ENCODE results near the gene ABCA4. TPM values are rescaled to one million over a fixed set of nuclear protein-coding genes. Genes with fewer than 3 reads are reported as not detected.

The ABCA4 gene
- total RNA-seq, 1 experiment from 2014 or later: 0.22 TPM

DNA sequence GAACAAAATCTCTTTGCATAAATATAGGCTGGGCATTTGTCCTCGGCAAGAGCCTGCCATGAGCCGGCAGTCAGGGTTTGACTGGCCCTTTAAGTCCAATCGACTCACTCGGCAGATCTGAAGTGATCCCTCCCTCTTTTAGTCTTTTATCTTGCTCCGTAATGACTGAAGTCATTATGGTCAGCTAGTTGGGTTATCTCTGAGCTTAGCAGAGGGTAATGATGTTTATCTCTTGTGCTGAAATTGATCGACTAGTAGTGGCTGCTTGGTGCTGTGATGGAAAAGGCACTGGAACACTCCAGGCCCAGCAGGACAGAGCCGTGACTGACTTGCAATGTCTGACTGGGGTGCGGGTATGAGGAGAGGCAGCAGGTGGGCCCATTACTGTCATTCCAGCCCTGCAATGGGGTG is 468 bp upstream of the ABCA4 start:
- BruUV-seq (replicated peaks): no TSS peak
- Histone ChIP-seq H3K4me2 (ENCODE audit: low read length) (no peak overlapping the region), H3K9ac (ENCODE audit: low read length) (no peak overlapping the region), H3K9me2 (ENCODE audit: insufficient read depth) (no peaks in the 10 kb centered on the region), H3K4me3 (replicated peaks in 1 of 2; ENCODE audit: low read depth in 1 of 2, low read length in 2 of 2) (no peak overlapping the region), H3K9me3 (ENCODE audit: control insufficient read depth in 1 of 2, insufficient read depth in 1 of 2, low read depth in 1 of 2, low read length in 2 of 2) (no peaks in the 10 kb centered on the region), H2AFZ (ENCODE audit: low read depth, low read length, poor library complexity, severe bottlenecking) (no peak overlapping the region), H3K27ac (ENCODE audit: low read depth, low read length) (no peak overlapping the region), H3K27me3 (ENCODE audit: insufficient read depth, low read length) (no peaks in the 10 kb centered on the region), H3K4me1 (ENCODE audit: control insufficient read depth in 1 of 2, insufficient read depth in 2 of 2, low read length in 2 of 2) (peaks cover 0 to 7% of the 10 kb centered on the region in 2 experiments; a peak in 1 of 4 replicates), H4K20me1 (ENCODE audit: insufficient read depth) (no peaks in the 10 kb centered on the region), H3K36me3 (ENCODE audit: control insufficient read depth in 1 of 2, insufficient read depth in 2 of 2, low read length in 2 of 2) (no peaks in the 10 kb centered on the region), H3K79me2 (ENCODE audit: insufficient read depth, low read length) (no peaks in the 10 kb centered on the region)
- ChIA-PET POLR2A (no interaction called here), RAD21 (ENCODE audit: low non-redundant PET in 1 of 2, low total read pairs in 2 of 2, uncharacterized antibody in 2 of 2, unreplicated experiment in 2 of 2) (no interaction called here), CTCF (no interaction called here)
- intact Hi-C loops (cut with micrococcal nuclease): no loop called here
- no peak for DNase-seq (ENCODE audit: low read depth, low spot score)
- peak; percentile 75 for TF ChIP-seq TCF7L2 (IDR thresholded peaks at IDR 0.05; ENCODE audit: borderline replicate concordance, extremely low read depth, insufficient read depth, insufficient read length)
- TF ChIP-seq, protein P1, sequence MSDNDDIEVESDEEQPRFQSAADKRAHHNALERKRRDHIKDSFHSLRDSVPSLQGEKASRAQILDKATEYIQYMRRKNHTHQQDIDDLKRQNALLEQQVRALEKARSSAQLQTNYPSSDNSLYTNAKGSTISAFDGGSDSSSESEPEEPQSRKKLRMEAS (IDR thresholded peaks at IDR 0.05): no peak
- no peak for ATAC-seq

DNA sequence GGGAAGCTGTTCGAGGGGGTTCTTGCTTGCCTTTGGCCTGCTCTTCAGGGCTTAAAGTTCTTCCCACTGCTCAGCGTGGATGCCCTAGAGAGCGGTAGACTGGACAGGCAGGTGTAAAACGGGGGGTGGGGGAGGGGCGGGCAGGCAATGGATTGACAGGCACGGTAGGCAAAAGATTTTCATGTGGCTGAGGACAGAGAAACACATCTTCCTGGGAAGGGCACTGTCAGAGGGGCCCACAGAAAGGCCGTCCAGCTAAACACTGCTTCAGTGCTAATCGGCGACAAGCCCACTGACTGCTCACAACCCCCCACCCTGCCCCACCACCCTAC is 412 bp downstream of the ABCA4 start:
- intact Hi-C loops (cut with micrococcal nuclease): no loop called here
- ChIA-PET RAD21 (ENCODE audit: low non-redundant PET in 1 of 2, low total read pairs in 2 of 2, uncharacterized antibody in 2 of 2, unreplicated experiment in 2 of 2) (no interaction called here), CTCF (no interaction called here), POLR2A (no interaction called here)
- no peak overlapping the region for H3K27ac ChIP-seq (ENCODE audit: low read depth, low read length)
- H4K20me1 ChIP-seq (ENCODE audit: insufficient read depth): no peaks in the 10 kb centered on the region
- no peak for DNase-seq (ENCODE audit: low read depth, low spot score)
- H3K36me3 ChIP-seq (ENCODE audit: control insufficient read depth in 1 of 2, insufficient read depth in 2 of 2, low read length in 2 of 2): no peaks in the 10 kb centered on the region
- H3K4me1 ChIP-seq (ENCODE audit: control insufficient read depth in 1 of 2, insufficient read depth in 2 of 2, low read length in 2 of 2): no peaks in the 10 kb centered on the region; a peak in 1 of 4 replicates
- no peaks in the 10 kb centered on the region for H3K79me2 ChIP-seq (ENCODE audit: insufficient read depth, low read length)
- no peak for ATAC-seq
- H2AFZ ChIP-seq (ENCODE audit: low read depth, low read length, poor library complexity, severe bottlenecking): no peak overlapping the region
- H3K9me3 ChIP-seq (ENCODE audit: control insufficient read depth in 1 of 2, insufficient read depth in 1 of 2, low read depth in 1 of 2, low read length in 2 of 2): no peaks in the 10 kb centered on the region
- H3K9me2 ChIP-seq (ENCODE audit: insufficient read depth): no peaks in the 10 kb centered on the region
- no TSS peak for BruUV-seq (replicated peaks)
- H3K4me3 ChIP-seq (replicated peaks in 1 of 2; ENCODE audit: low read depth in 1 of 2, low read length in 2 of 2): no peak overlapping the region
- H3K4me2 ChIP-seq (ENCODE audit: low read length): no peak overlapping the region
- H3K9ac ChIP-seq (ENCODE audit: low read length): no peak overlapping the region
- H3K27me3 ChIP-seq (ENCODE audit: insufficient read depth, low read length): no peaks in the 10 kb centered on the region
- no peak for TF ChIP-seq CBX3 (IDR thresholded peaks at IDR 0.05; ENCODE audit: low read depth)
- no peak for TF ChIP-seq ELF1 (IDR thresholded peaks at IDR 0.05; ENCODE audit: borderline replicate concordance, low read depth)
- TF ChIP-seq EGR1 (IDR thresholded peaks at IDR 0.05; ENCODE audit: low read depth): no peak
- TF ChIP-seq, protein P2, sequence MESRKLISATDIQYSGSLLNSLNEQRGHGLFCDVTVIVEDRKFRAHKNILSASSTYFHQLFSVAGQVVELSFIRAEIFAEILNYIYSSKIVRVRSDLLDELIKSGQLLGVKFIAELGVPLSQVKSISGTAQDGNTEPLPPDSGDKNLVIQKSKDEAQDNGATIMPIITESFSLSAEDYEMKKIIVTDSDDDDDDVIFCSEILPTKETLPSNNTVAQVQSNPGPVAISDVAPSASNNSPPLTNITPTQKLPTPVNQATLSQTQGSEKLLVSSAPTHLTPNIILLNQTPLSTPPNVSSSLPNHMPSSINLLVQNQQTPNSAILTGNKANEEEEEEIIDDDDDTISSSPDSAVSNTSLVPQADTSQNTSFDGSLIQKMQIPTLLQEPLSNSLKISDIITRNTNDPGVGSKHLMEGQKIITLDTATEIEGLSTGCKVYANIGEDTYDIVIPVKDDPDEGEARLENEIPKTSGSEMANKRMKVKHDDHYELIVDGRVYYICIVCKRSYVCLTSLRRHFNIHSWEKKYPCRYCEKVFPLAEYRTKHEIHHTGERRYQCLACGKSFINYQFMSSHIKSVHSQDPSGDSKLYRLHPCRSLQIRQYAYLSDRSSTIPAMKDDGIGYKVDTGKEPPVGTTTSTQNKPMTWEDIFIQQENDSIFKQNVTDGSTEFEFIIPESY (IDR thresholded peaks at IDR 0.05; ENCODE audit: extremely low read depth, insufficient replicate concordance, low read length): no peak
- no peak for TF ChIP-seq POLR2A (IDR thresholded peaks at IDR 0.05; ENCODE audit: borderline replicate concordance, extremely low read depth, insufficient read depth, insufficient read length)
- no peak for TF ChIP-seq SRF (IDR thresholded peaks at IDR 0.05; ENCODE audit: low read depth)
